Measurements from ENCODE around the gene HASPIN.

DNA sequence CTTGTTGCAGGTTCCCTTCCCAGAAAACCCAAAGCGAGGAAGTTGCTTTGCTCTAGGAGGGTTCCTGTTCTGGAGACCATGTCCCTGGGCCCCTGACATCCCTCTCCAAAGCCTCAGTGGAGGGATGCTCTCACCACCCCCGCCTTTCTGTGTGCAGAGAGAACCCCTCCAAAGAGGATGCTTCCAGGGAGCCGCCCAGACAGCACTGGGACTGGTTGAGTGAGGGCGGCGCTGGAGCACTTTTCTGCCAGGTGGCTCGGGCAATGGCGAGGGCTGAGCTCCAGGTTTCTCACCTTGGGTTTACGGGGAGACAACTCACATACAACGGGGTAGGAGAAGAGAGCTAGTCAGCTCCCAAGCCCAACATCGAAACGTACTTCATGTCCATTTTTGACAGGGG lies 47.8 kb upstream of the HASPIN start:
- TF ChIP-seq GATA2 (IDR thresholded peaks at IDR 0.05; ENCODE audit: low read depth, low read length): no peak
- TF ChIP-seq GATA3 (IDR thresholded peaks at IDR 0.05; ENCODE audit: low read depth, low read length): no peak
